Panc1 (cell line): Measurements from ENCODE around the gene GATD1. TPM values are rescaled to one million over a fixed set of nuclear protein-coding genes. Genes with fewer than 3 reads are reported as not detected.

ENCODE experiments used
- ATAC-seq: fragments of 200-7000 bp; cut with Tn5 transposase; 2 replicates; pipeline ENCODE4 v1.9.1; 2020; ENCODE audit warnings: mild to moderate bottlenecking, moderate library complexity
- BruUV-seq: library from RNA; stranded (reverse); fragments of 400-500 nt; replicated peaks from 2 replicates; lab custom pipeline; 2021; lab: Mats Ljungman, UMichigan
- CTCF ChIA-PET: fragments of 300-600 bp; sonication (Branson Sonifier 250); formaldehyde crosslinking; loops from one replicate; lab custom pipeline; 2022; ENCODE audit warnings: antibody characterized with exemption; lab: Charles Lee
- POLR2A ChIA-PET: fragments of 300-600 bp; sonication (Branson Sonifier 250); formaldehyde crosslinking; loops from one replicate; lab custom pipeline; 2022; ENCODE audit warnings: antibody characterized with exemption; lab: Charles Lee
- DNase-seq: peaks from one replicate; pipeline ENCODE4 v3.0.0-alpha.2; 2010; ENCODE audit warnings: low read depth, low spot score
- H3K27ac ChIP-seq: 2 replicates; pipeline ENCODE4 v1.5.1; 2011; ENCODE audit warnings: mild to moderate bottlenecking, low read length, inconsistent platforms
- H3K27me3 ChIP-seq: fragments of 200-500 bp; sonication (Bioruptor generic); 2 replicates; pipeline ENCODE4 v1.6.0; 2014; ENCODE audit warnings: low read length, inconsistent platforms; ENCODE audit not compliant: control insufficient read depth, insufficient read depth
- H3K36me3 ChIP-seq: fragments of 200-500 bp; sonication (Bioruptor generic); 2 replicates; pipeline ENCODE4 v1.5.1; 2014; ENCODE audit warnings: inconsistent platforms, mild to moderate bottlenecking, low read length, moderate library complexity; ENCODE audit not compliant: control insufficient read depth, insufficient read depth
- H3K4me1 ChIP-seq: 2 replicates; pipeline ENCODE4 v1.5.1; 2011; ENCODE audit warnings: inconsistent platforms, mild to moderate bottlenecking, low read length, moderate library complexity; ENCODE audit not compliant: control insufficient read depth, insufficient read depth
- H3K4me3 ChIP-seq, 2 experiments: 2 replicates each; pipeline ENCODE4 v1.5.1; 2011 to 2012; ENCODE audit warnings: low read depth in 2 of 2, low read length in 2 of 2, mild to moderate bottlenecking in 2 of 2, inconsistent platforms in 1 of 2, moderate library complexity in 1 of 2
- H3K9me3 ChIP-seq: fragments of 200-500 bp; sonication (Bioruptor generic); 2 replicates; pipeline ENCODE4 v1.5.1; 2014; ENCODE audit warnings: low read depth, mild to moderate bottlenecking, inconsistent platforms, low read length, moderate library complexity; ENCODE audit not compliant: control insufficient read depth, insufficient read depth
- POLR2AphosphoS5 ChIP-seq: IDR thresholded peaks from 2 replicates; pipeline ENCODE4 v1.6.1; 2012; ENCODE audit warnings: mild to moderate bottlenecking, low read depth, low read length, moderate library complexity
- SIN3A ChIP-seq: IDR thresholded peaks from 2 replicates; pipeline ENCODE4 v1.6.1; 2012; ENCODE audit warnings: low read depth, mild to moderate bottlenecking, low read length, moderate library complexity, borderline replicate concordance; ENCODE audit not compliant: insufficient read depth
- TCF7L2 ChIP-seq: IDR thresholded peaks from 2 replicates; pipeline ENCODE4 v1.6.1; 2011; ENCODE audit warnings: mild to moderate bottlenecking, low read depth, low read length, inconsistent platforms
- in situ Hi-C: cut with HindIII; loops from 2 replicates; pipeline ENCODE4 v1.10.0; 2016; ENCODE audit warnings: low sequenced_read_pairs, low pct_unique_long_range_greater_than_20kb
- intact Hi-C: fragments of 100-400 bp; cut with micrococcal nuclease; formaldehyde crosslinking; loops from one replicate; pipeline ENCODE4 v1.10.0; 2022; ENCODE audit not compliant: unreplicated experiment
- total RNA-seq: library from RNA; stranded (reverse); gene quantifications from one replicate; pipeline ENCODE4 v1.2.1, GENCODE V29; 2021; ENCODE audit not compliant: unreplicated experiment
- TF ChIP-seq, protein P1 (sequence below), 2 experiments: IDR thresholded peaks; 2 replicates each; pipeline ENCODE4 v1.6.1; 2011 to 2012; ENCODE audit warnings: low read depth in 2 of 2, control low read depth in 1 of 2, low read length in 1 of 2, mild to moderate bottlenecking in 1 of 2, moderate library complexity in 1 of 2; ENCODE audit not compliant: insufficient read depth in 1 of 2
- TF ChIP-seq, protein P2 (sequence below): fragments of 450-650 bp; IDR thresholded peaks from 2 replicates; pipeline ENCODE4 v1.5.1; 2017; ENCODE audit warnings: mild to moderate bottlenecking

Gene GATD1
- total RNA-seq, 1 experiment from 2014 or later: 229 TPM

DNA sequence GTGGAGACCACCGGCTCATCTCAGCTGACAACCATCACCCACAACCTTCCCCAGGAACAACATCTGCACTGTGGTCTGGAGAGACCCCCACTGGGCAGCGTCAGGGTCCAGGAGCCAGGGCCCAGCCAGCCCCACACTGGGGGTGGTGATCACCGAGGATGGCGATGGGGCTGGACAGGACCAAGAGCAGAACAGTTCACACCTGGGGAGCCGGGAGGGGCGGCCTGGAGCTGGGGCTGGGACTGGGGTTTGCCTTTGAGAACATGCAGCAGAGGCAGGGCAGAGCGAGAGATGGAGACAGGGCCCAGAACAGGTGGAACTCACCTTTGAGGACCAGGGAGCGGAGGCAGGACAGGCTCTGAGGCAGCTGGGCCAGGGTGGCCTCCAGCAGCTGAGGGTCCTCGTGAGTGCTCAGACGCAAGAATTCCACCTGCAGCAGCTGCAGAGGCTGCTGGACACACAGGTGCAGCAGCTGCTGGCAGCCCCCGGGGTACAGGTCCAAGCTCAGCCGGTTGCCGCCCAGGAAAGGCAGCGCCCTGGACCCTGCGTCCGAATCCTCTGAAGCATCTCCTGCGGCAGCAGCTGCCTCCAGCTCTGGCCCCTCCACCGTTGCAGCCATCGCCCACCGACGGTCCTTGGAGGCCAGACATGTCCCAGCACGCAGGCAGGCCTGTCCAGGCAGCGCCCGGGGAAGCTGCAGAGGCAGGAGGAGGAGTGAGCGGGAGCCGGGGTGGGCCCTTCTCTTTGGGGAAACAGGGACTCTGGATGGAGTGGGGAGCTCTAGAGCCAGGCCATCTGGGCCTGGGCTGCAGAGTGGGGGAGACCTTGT is 26.7 kb upstream of the GATD1 start:
- in situ Hi-C loops: no loop called here
- Histone ChIP-seq H3K4me1 (peaks cover 43% of the 10 kb centered on the region), H3K4me3 (peak overlapping the region; percentile 58 to 67), H3K9me3 (no peaks in the 10 kb centered on the region), H3K27ac (peak overlapping the region; percentile 92), H3K27me3 (no peaks in the 10 kb centered on the region), H3K36me3 (no peaks in the 10 kb centered on the region)
- ChIA-PET CTCF (interaction anchor here (1.5 kb wide), 1 partner anchor 43 kb away, joined by 3 read pairs; no protein-coding TSS in a partner anchor), POLR2A (interaction anchor here (1.0 kb wide), 1 partner anchor 56 kb away, joined by 3 read pairs; no protein-coding TSS in a partner anchor)
- DNase-seq (no peak), ATAC-seq (no peak)
- BruUV-seq: no TSS peak
- TF ChIP-seq POLR2AphosphoS5 (no peak), SIN3A (no peak)
- TF ChIP-seq, protein P1, sequence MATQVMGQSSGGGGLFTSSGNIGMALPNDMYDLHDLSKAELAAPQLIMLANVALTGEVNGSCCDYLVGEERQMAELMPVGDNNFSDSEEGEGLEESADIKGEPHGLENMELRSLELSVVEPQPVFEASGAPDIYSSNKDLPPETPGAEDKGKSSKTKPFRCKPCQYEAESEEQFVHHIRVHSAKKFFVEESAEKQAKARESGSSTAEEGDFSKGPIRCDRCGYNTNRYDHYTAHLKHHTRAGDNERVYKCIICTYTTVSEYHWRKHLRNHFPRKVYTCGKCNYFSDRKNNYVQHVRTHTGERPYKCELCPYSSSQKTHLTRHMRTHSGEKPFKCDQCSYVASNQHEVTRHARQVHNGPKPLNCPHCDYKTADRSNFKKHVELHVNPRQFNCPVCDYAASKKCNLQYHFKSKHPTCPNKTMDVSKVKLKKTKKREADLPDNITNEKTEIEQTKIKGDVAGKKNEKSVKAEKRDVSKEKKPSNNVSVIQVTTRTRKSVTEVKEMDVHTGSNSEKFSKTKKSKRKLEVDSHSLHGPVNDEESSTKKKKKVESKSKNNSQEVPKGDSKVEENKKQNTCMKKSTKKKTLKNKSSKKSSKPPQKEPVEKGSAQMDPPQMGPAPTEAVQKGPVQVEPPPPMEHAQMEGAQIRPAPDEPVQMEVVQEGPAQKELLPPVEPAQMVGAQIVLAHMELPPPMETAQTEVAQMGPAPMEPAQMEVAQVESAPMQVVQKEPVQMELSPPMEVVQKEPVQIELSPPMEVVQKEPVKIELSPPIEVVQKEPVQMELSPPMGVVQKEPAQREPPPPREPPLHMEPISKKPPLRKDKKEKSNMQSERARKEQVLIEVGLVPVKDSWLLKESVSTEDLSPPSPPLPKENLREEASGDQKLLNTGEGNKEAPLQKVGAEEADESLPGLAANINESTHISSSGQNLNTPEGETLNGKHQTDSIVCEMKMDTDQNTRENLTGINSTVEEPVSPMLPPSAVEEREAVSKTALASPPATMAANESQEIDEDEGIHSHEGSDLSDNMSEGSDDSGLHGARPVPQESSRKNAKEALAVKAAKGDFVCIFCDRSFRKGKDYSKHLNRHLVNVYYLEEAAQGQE (IDR thresholded peaks at IDR 0.05; ENCODE audit: insufficient read depth in 1 of 2, low read depth in 2 of 2, low read length in 1 of 2): no peak
- TF ChIP-seq, protein P2, sequence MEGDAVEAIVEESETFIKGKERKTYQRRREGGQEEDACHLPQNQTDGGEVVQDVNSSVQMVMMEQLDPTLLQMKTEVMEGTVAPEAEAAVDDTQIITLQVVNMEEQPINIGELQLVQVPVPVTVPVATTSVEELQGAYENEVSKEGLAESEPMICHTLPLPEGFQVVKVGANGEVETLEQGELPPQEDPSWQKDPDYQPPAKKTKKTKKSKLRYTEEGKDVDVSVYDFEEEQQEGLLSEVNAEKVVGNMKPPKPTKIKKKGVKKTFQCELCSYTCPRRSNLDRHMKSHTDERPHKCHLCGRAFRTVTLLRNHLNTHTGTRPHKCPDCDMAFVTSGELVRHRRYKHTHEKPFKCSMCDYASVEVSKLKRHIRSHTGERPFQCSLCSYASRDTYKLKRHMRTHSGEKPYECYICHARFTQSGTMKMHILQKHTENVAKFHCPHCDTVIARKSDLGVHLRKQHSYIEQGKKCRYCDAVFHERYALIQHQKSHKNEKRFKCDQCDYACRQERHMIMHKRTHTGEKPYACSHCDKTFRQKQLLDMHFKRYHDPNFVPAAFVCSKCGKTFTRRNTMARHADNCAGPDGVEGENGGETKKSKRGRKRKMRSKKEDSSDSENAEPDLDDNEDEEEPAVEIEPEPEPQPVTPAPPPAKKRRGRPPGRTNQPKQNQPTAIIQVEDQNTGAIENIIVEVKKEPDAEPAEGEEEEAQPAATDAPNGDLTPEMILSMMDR: no peak
- intact Hi-C loops: no loop called here

DNA sequence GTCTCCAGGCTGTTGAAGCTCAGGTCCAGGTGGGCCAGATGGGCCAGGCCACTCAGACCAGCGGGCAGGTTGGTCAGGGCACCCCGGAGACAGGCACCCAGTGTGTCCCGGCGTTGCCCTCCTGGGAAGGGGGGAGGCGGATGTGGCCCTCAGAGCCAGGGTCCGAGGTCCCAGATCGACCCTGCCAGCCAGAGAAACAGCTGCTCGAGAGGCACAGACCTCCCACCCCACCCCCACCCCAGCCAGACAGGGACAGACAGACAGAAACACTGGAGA is 26.1 kb upstream of the GATD1 start:
- ChIA-PET POLR2A (no interaction called here), CTCF (interaction anchor here (1.5 kb wide), 1 partner anchor 44 kb away, joined by 3 read pairs; no protein-coding TSS in a partner anchor)
- no peak overlapping the region; a peak in 1 of 4 replicates for H3K4me3 ChIP-seq
- no peaks in the 10 kb centered on the region for H3K36me3 ChIP-seq
- no peak for ATAC-seq
- BruUV-seq: no TSS peak
- TF ChIP-seq, protein P2: no peak
- no peak for TF ChIP-seq POLR2AphosphoS5
- TF ChIP-seq SIN3A: no peak
- TF ChIP-seq TCF7L2: no peak
- TF ChIP-seq, protein P1 (IDR thresholded peaks at IDR 0.05; ENCODE audit: insufficient read depth in 1 of 2, low read depth in 2 of 2, low read length in 1 of 2): no peak
- intact Hi-C loops (no loop called here), in situ Hi-C loops (no loop called here)
- H3K27ac ChIP-seq: no peak overlapping the region; the same call in 1 of the 2 replicates
- H3K27me3 ChIP-seq: no peaks in the 10 kb centered on the region
- DNase-seq: no peak
- no peaks in the 10 kb centered on the region for H3K9me3 ChIP-seq
- peaks cover 42% of the 10 kb centered on the region for H3K4me1 ChIP-seq
